DOHH2 (cell line): Measurements from ENCODE around the gene ITGA1.

Source experiments
- CTCF ChIP-seq: fragments of 200-600 bp; sonication (generic); IDR thresholded peaks from one replicate; pipeline ENCODE4 v1.5.1; 2014; ENCODE audit warnings: antibody characterized with exemption, mild to moderate bottlenecking, low read depth, low read length; ENCODE audit not compliant: poor library complexity, severe bottlenecking
- EZH2phosphoT487 ChIP-seq: fragments of 200-600 bp; sonication (generic); IDR thresholded peaks from 2 replicates; pipeline ENCODE4 v1.6.1; 2017; ENCODE audit warnings: borderline replicate concordance, mild to moderate bottlenecking, antibody characterized with exemption, low read length, moderate library complexity, mixed read lengths

GRCh38 chr5:52909192-52909591 lies 121.5 kb downstream of the ITGA1 start:
- TF ChIP-seq CTCF (no peak), EZH2phosphoT487 (no peak)
